HCT116 (cell line): ENCODE measurements around the gene LRP1. TPM values are rescaled to one million over a fixed set of nuclear protein-coding genes. Genes with fewer than 3 reads are reported as not detected.

ENCODE experiments used
- ATAC-seq: fragments of 200-7000 bp; cut with Tn5 transposase; 2 replicates; pipeline ENCODE4 v1.9.1; 2020; ENCODE audit warnings: mild to moderate bottlenecking, moderate library complexity
- BruUV-seq: library from RNA; stranded (reverse); fragments of 400-500 nt; replicated peaks from 2 replicates; lab custom pipeline; 2021; lab: Mats Ljungman, UMichigan
- CTCF ChIA-PET: fragments of 300-600 bp; sonication (Branson Sonifier 250); formaldehyde crosslinking; loops from one replicate; lab custom pipeline; 2021; ENCODE audit warnings: antibody characterized with exemption; lab: Charles Lee
- POLR2A ChIA-PET: fragments of 300-600, 350-600 bp; sonication (Branson Sonifier 250); formaldehyde crosslinking; loops from one replicate; lab custom pipeline; 2021; ENCODE audit warnings: antibody characterized with exemption; lab: Charles Lee
- RAD21 ChIA-PET, 2 experiments: fragments of 300-600 bp; sonication (Branson Sonifier 250); formaldehyde crosslinking; loops; one replicate each; lab custom pipeline; 2023; ENCODE audit warnings: low total read pairs in 2 of 2; ENCODE audit not compliant: uncharacterized antibody in 2 of 2, unreplicated experiment in 2 of 2, low non-redundant PET in 1 of 2; lab: Charles Lee
- DNase-seq: peaks from one replicate; pipeline ENCODE4 v3.0.0-alpha.2; 2010; ENCODE audit warnings: low read depth, low spot score
- H2AFZ ChIP-seq: fragments of 200-600 bp; shearing (Covaris generic), sonication (generic); 2 replicates; pipeline ENCODE4 v1.6.1; 2017; ENCODE audit warnings: low read depth, mixed run types, mixed read lengths, antibody characterized with exemption, low read length; ENCODE audit not compliant: poor library complexity, severe bottlenecking
- H3K27ac ChIP-seq: 2 replicates; pipeline ENCODE4 v1.5.1; 2012; ENCODE audit warnings: low read depth, low read length
- H3K27me3 ChIP-seq: fragments of 200-600 bp; sonication (generic); 2 replicates; pipeline ENCODE4 v1.6.1; 2016; ENCODE audit warnings: mixed run types, low read length, mixed read lengths; ENCODE audit not compliant: insufficient read depth
- H3K36me3 ChIP-seq, 2 experiments: fragments of 200-500 bp in 1 of 2; fragments of 200-600 bp in 1 of 2; sonication (Bioruptor generic) in 1 of 2; sonication (generic) in 1 of 2; 2 replicates each; pipeline versions ENCODE4 v1.5.1 to v1.6.1; 2014 to 2016; ENCODE audit warnings: low read length in 2 of 2, inconsistent platforms in 1 of 2, mixed read lengths in 1 of 2, mixed run types in 1 of 2; ENCODE audit not compliant: insufficient read depth in 2 of 2, control insufficient read depth in 1 of 2
- H3K4me1 ChIP-seq, 2 experiments: fragments of 200-600 bp in 1 of 2; sonication (generic) in 1 of 2; 2 replicates each; pipeline versions ENCODE4 v1.5.1 to v1.6.1; 2012 to 2017; ENCODE audit warnings: low read length in 2 of 2, inconsistent platforms in 1 of 2, mild to moderate bottlenecking in 1 of 2, mixed read lengths in 1 of 2, mixed run types in 1 of 2, moderate library complexity in 1 of 2; ENCODE audit not compliant: insufficient read depth in 2 of 2, control insufficient read depth in 1 of 2
- H3K4me2 ChIP-seq: fragments of 200-600 bp; sonication (generic); 2 replicates; pipeline ENCODE4 v1.6.1; 2017; ENCODE audit warnings: mixed run types, low read length, mixed read lengths
- H3K4me3 ChIP-seq, 2 experiments: fragments of 200-600 bp in 1 of 2; sonication (generic) in 1 of 2; replicated peaks in 1 of 2; 2 replicates each; pipeline ENCODE4 v1.5.1; 2011 to 2016; ENCODE audit warnings: low read length in 2 of 2, control low read depth in 1 of 2, low read depth in 1 of 2, mild to moderate bottlenecking in 1 of 2, mixed read lengths in 1 of 2, mixed run types in 1 of 2
- H3K79me2 ChIP-seq: fragments of 200-600 bp; sonication (generic); 2 replicates; pipeline ENCODE4 v1.6.1; 2017; ENCODE audit warnings: mild to moderate bottlenecking, mixed run types, low read length, moderate library complexity, mixed read lengths; ENCODE audit not compliant: insufficient read depth
- H3K9ac ChIP-seq: fragments of 200-600 bp; sonication (generic); 2 replicates; pipeline ENCODE4 v1.6.1; 2016; ENCODE audit warnings: low read length, mixed read lengths
- H3K9me2 ChIP-seq: fragments of 200-600 bp; sonication (generic), shearing (Covaris generic); 2 replicates; pipeline ENCODE4 v1.6.1; 2017; ENCODE audit warnings: mixed run types, mild to moderate bottlenecking, moderate library complexity; ENCODE audit not compliant: insufficient read depth
- H3K9me3 ChIP-seq, 2 experiments: fragments of 200-500 bp in 1 of 2; fragments of 200-600 bp in 1 of 2; sonication (Bioruptor generic) in 1 of 2; sonication (generic) in 1 of 2; 2 replicates each; pipeline ENCODE4 v1.6.1; 2014 to 2017; ENCODE audit warnings: low read length in 2 of 2, mixed read lengths in 2 of 2, inconsistent platforms in 1 of 2, low read depth in 1 of 2, mild to moderate bottlenecking in 1 of 2, mixed run types in 1 of 2, moderate library complexity in 1 of 2; ENCODE audit not compliant: control insufficient read depth in 1 of 2, insufficient read depth in 1 of 2
- H4K20me1 ChIP-seq: fragments of 200-600 bp; sonication (generic), shearing (Covaris generic); 2 replicates; pipeline ENCODE4 v1.6.1; 2017; ENCODE audit warnings: mixed run types, mild to moderate bottlenecking, moderate library complexity; ENCODE audit not compliant: insufficient read depth
- CEBPB ChIP-seq: IDR thresholded peaks from 2 replicates; pipeline ENCODE4 v1.6.1; 2012; ENCODE audit warnings: low read depth
- EGR1 ChIP-seq: IDR thresholded peaks from 2 replicates; pipeline ENCODE4 v1.6.1; 2012; ENCODE audit warnings: low read depth
- EZH2 ChIP-seq: fragments of 200-600 bp; sonication (generic); IDR thresholded peaks from 2 replicates; pipeline ENCODE4 v1.6.1; 2017; ENCODE audit warnings: antibody characterized with exemption, mixed run types
- EZH2phosphoT487 ChIP-seq: fragments of 200-600 bp; IDR thresholded peaks from 2 replicates; pipeline ENCODE4 v1.6.1; 2018; ENCODE audit warnings: antibody characterized with exemption, borderline replicate concordance
- FOSL1 ChIP-seq: IDR thresholded peaks from 2 replicates; pipeline ENCODE4 v1.6.1; 2012; ENCODE audit warnings: low read depth
- POLR2A ChIP-seq: IDR thresholded peaks from 2 replicates; pipeline ENCODE4 v1.7.0; 2011; ENCODE audit warnings: borderline replicate concordance; ENCODE audit not compliant: insufficient read depth, insufficient read length; ENCODE audit errors: extremely low read depth
- POLR2AphosphoS5 ChIP-seq: IDR thresholded peaks from 2 replicates; pipeline ENCODE4 v1.6.1; 2011; ENCODE audit warnings: mild to moderate bottlenecking, low read depth, low read length, moderate library complexity
- SIN3A ChIP-seq: IDR thresholded peaks from 2 replicates; pipeline ENCODE4 v1.6.1; 2012; ENCODE audit warnings: low read depth
- SP1 ChIP-seq: IDR thresholded peaks from 2 replicates; pipeline ENCODE4 v1.6.1; 2012; ENCODE audit warnings: low read depth
- SRF ChIP-seq: IDR thresholded peaks from 2 replicates; pipeline ENCODE4 v1.6.1; 2012; ENCODE audit warnings: low read depth
- ZFX ChIP-seq: fragments of 450-650 bp; IDR thresholded peaks from 2 replicates; pipeline ENCODE4 v1.6.1; 2017
- ZNF274 ChIP-seq: fragments of 200-500 bp; sonication (Bioruptor generic); IDR thresholded peaks from 2 replicates; pipeline ENCODE4 v1.6.1; 2014; ENCODE audit warnings: mild to moderate bottlenecking, low read depth, low read length, inconsistent platforms
- intact Hi-C: fragments of 100-400 bp; cut with micrococcal nuclease; formaldehyde crosslinking; loops from 2 replicates; pipeline ENCODE4 v1.10.0; 2022
- total RNA-seq: library from RNA; stranded (reverse); gene quantifications from one replicate; pipeline ENCODE4 v1.2.1, GENCODE V29; 2021; ENCODE audit not compliant: unreplicated experiment
- TF ChIP-seq, protein P1 (sequence below): IDR thresholded peaks from 2 replicates; pipeline ENCODE4 v1.6.1; 2012
- TF ChIP-seq, protein P2 (sequence below), 3 experiments: fragments of 200-600 bp in 1 of 3; sonication (generic) in 1 of 3; IDR thresholded peaks in 2 of 3; conservative IDR thresholded peaks in 1 of 3; 2 replicates each; pipeline ENCODE4 v1.5.1; 2012 to 2017; ENCODE audit warnings: low read depth in 2 of 3, low read length in 2 of 3, antibody characterized with exemption in 1 of 3, borderline replicate concordance in 1 of 3, control low read depth in 1 of 3, mild to moderate bottlenecking in 1 of 3, mixed read lengths in 1 of 3, mixed run types in 1 of 3, moderate library complexity in 1 of 3; ENCODE audit not compliant: insufficient read depth in 1 of 3
- TF ChIP-seq, protein P3 (sequence below): IDR thresholded peaks from 2 replicates; pipeline ENCODE4 v1.6.1; 2012

The LRP1 gene
- total RNA-seq, 1 experiment from 2014 or later = 12.0 TPM

DNA sequence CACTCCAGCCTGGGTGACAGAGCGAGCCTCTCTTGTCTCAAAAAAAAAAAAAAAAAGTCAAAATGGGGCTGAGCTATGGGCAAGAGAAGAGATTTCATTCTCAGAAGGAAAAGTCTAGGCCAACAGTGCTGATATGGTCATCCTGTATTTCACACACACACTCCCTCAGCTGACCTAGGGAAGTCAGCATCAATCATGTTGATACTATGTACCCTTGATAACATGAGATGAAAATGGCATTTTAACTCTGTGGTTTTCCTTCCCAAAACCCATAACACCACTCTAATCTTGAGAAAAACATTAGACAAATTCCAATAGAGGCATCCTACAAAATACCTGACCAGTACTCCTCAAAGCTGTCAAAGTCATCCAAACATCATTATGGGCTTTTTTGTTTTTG lies 47.4 kb upstream of the LRP1 start:
- peaks cover 18 to 26% of the 10 kb centered on the region in 2 experiments for H3K4me1 ChIP-seq
- no peaks in the 10 kb centered on the region for H3K36me3 ChIP-seq
- no peaks in the 10 kb centered on the region for H3K9me2 ChIP-seq
- ChIA-PET CTCF (interaction anchor here (1.4 kb wide), 1 partner anchor 445 kb away, joined by 3 read pairs; no protein-coding TSS in a partner anchor), POLR2A (interaction anchor here (3.6 kb wide), 1 partner anchor 15 kb away, joined by 32 read pairs; no protein-coding TSS in a partner anchor), RAD21 (interaction anchor here in 1 of 2 experiments (0.7 kb wide), 1 partner anchor 28 kb away, joined by 3 read pairs; no protein-coding TSS in a partner anchor)
- H3K79me2 ChIP-seq = peaks cover 21% of the 10 kb centered on the region
- no peak overlapping the region for H3K4me3 ChIP-seq
- no peaks in the 10 kb centered on the region for H4K20me1 ChIP-seq
- no peak overlapping the region for H2AFZ ChIP-seq
- H3K27me3 ChIP-seq = no peaks in the 10 kb centered on the region
- BruUV-seq = no TSS peak
- no peak overlapping the region for H3K4me2 ChIP-seq
- ATAC-seq = no peak
- no peak overlapping the region for H3K27ac ChIP-seq
- intact Hi-C loops = no loop called here
- DNase-seq = no peak
- no peaks in the 10 kb centered on the region for H3K9me3 ChIP-seq
- no peak overlapping the region for H3K9ac ChIP-seq
- TF ChIP-seq ZNF274 (no peak), SRF (no peak), POLR2A (no peak), EGR1 (no peak), POLR2AphosphoS5 (no peak), EZH2 (no peak), SIN3A (no peak), CEBPB (no peak), EZH2phosphoT487 (no peak), ZFX (no peak), SP1 (no peak), FOSL1 (no peak)
- TF ChIP-seq, protein P1, sequence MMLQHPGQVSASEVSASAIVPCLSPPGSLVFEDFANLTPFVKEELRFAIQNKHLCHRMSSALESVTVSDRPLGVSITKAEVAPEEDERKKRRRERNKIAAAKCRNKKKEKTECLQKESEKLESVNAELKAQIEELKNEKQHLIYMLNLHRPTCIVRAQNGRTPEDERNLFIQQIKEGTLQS = no peak
- TF ChIP-seq, protein P2, sequence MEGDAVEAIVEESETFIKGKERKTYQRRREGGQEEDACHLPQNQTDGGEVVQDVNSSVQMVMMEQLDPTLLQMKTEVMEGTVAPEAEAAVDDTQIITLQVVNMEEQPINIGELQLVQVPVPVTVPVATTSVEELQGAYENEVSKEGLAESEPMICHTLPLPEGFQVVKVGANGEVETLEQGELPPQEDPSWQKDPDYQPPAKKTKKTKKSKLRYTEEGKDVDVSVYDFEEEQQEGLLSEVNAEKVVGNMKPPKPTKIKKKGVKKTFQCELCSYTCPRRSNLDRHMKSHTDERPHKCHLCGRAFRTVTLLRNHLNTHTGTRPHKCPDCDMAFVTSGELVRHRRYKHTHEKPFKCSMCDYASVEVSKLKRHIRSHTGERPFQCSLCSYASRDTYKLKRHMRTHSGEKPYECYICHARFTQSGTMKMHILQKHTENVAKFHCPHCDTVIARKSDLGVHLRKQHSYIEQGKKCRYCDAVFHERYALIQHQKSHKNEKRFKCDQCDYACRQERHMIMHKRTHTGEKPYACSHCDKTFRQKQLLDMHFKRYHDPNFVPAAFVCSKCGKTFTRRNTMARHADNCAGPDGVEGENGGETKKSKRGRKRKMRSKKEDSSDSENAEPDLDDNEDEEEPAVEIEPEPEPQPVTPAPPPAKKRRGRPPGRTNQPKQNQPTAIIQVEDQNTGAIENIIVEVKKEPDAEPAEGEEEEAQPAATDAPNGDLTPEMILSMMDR (IDR thresholded peaks at IDR 0.05 in 2 of 3, conservative IDR thresholded peaks at IDR 0.05 in 1 of 3; ENCODE audit: borderline replicate concordance in 1 of 3, insufficient read depth in 1 of 3, low read depth in 2 of 3, low read length in 2 of 3) = no peak
- TF ChIP-seq, protein P3, sequence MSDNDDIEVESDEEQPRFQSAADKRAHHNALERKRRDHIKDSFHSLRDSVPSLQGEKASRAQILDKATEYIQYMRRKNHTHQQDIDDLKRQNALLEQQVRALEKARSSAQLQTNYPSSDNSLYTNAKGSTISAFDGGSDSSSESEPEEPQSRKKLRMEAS = no peak
